ENCODE measurements around the gene TMEM158.

Gene TMEM158

GRCh38 chr3:45182915-45183871 lies 42.9 kb downstream of the TMEM158 start:
- no peak for DNase-seq (ENCODE audit: low spot score)
- no peak for TF ChIP-seq CTCF (IDR thresholded peaks at IDR 0.05; ENCODE audit: extremely low read depth, missing control alignments)

GRCh38 chr3:45181496-45181895 lies 44.6 kb downstream of the TMEM158 start:
- TF ChIP-seq CTCF (IDR thresholded peaks at IDR 0.05; ENCODE audit: extremely low read depth, missing control alignments) = no peak
- no peak for DNase-seq (ENCODE audit: low spot score)

- no peak for TF ChIP-seq CTCF (IDR thresholded peaks at IDR 0.05; ENCODE audit: extremely low read depth, missing control alignments)
- no peak for DNase-seq (ENCODE audit: low spot score)
These were observed 45.2 kb downstream of the TMEM158 start for GRCh38 chr3:45180899-45181298.

GRCh38 chr3:45180051-45180450 lies 46.0 kb downstream of the TMEM158 start:
- no peak for TF ChIP-seq CTCF (IDR thresholded peaks at IDR 0.05; ENCODE audit: extremely low read depth, missing control alignments)
- DNase-seq (ENCODE audit: low spot score) = no peak

- DNase-seq (ENCODE audit: low spot score) = no peak
- TF ChIP-seq CTCF (IDR thresholded peaks at IDR 0.05; ENCODE audit: extremely low read depth, missing control alignments) = no peak
These were observed 46.9 kb downstream of the TMEM158 start for GRCh38 chr3:45179163-45179562.

GRCh38 chr3:45178183-45179023 lies 47.7 kb downstream of the TMEM158 start:
- TF ChIP-seq CTCF (IDR thresholded peaks at IDR 0.05; ENCODE audit: extremely low read depth, missing control alignments) = no peak
- no peak for DNase-seq (ENCODE audit: low spot score)

GRCh38 chr3:45176912-45177311 lies 49.2 kb downstream of the TMEM158 start:
- no peak for TF ChIP-seq CTCF (IDR thresholded peaks at IDR 0.05; ENCODE audit: extremely low read depth, missing control alignments)
- no peak for DNase-seq (ENCODE audit: low spot score)
